NCI-H2196 (cell line): Measurements from ENCODE around the gene HOXD8.

Source experiments
- DNase-seq: peaks from one replicate; lab custom pipeline; 2025; ENCODE audit not compliant: unreplicated experiment; lab: John Stamatoyannopoulos, UW

The HOXD8 gene

GRCh38 chr2:176146101-176146500, 16.6 kb downstream of the HOXD8 start:
- DNase-seq, result no peak

GRCh38 chr2:176146645-176147044, 17.1 kb downstream of the HOXD8 start:
- no peak for DNase-seq

- DNase-seq, result no peak
Measured at GRCh38 chr2:176147210-176147799, 17.8 kb downstream of the HOXD8 start.

- no peak for DNase-seq
Measured at GRCh38 chr2:176147800-176148496, 18.4 kb downstream of the HOXD8 start.

- no peak for DNase-seq
Measured at GRCh38 chr2:176148751-176149421, 19.4 kb downstream of the HOXD8 start.

- DNase-seq, result no peak
Measured at GRCh38 chr2:176149481-176149938, 20.0 kb downstream of the HOXD8 start.

- no peak for DNase-seq
Measured at GRCh38 chr2:176149939-176150583, 20.6 kb downstream of the HOXD8 start.

- no peak for DNase-seq
Measured at GRCh38 chr2:176150584-176151441, 21.3 kb downstream of the HOXD8 start.

GRCh38 chr2:176151442-176152287, 22.2 kb downstream of the HOXD8 start, which contains the start of gene HOXD4:
Gene HOXD4, plus strand, starts transcription at chr2:176151550. Its CDS starts 84 bp downstream, at chr2:176151634.
- DNase-seq, result no peak

GRCh38 chr2:176152350-176153181, 23.1 kb downstream of the HOXD8 start:
- no peak for DNase-seq

GRCh38 chr2:176154576-176155252, 25.2 kb downstream of the HOXD8 start:
- DNase-seq, result no peak

- no peak for DNase-seq
Measured at GRCh38 chr2:176155356-176156044, 26.0 kb downstream of the HOXD8 start.

GRCh38 chr2:176156301-176156806, 26.8 kb downstream of the HOXD8 start:
- no peak for DNase-seq

- no peak for DNase-seq
Measured at GRCh38 chr2:176156807-176157498, 27.4 kb downstream of the HOXD8 start, which contains the start of gene HOXD3. Gene HOXD3, plus strand, starts transcription at chr2:176157307. Its CDS starts 11,808 bp downstream, at chr2:176169115.

GRCh38 chr2:176157499-176158185, 28.1 kb downstream of the HOXD8 start:
- no peak for DNase-seq

GRCh38 chr2:176158186-176158591, 28.7 kb downstream of the HOXD8 start:
- no peak for DNase-seq
